LNCaP clone FGC (cell line): ENCODE measurements around the gene VPS37D.

ENCODE experiments used
- DNase-seq: peaks from one replicate; pipeline ENCODE4 v3.0.0-alpha.2; 2011; ENCODE audit warnings: low read depth
- H3K4me3 ChIP-seq: 2 replicates; pipeline ENCODE4 v1.5.1; 2011; ENCODE audit warnings: mild to moderate bottlenecking, low read depth, low read length, control low read depth
- CTCF ChIP-seq: IDR thresholded peaks from 2 replicates; pipeline ENCODE4 v1.5.1; 2012; ENCODE audit warnings: mild to moderate bottlenecking; ENCODE audit not compliant: control insufficient read depth, insufficient read depth; ENCODE audit errors: extremely low read depth

Gene VPS37D

GRCh38 chr7:73623798-73624668 is 43.6 kb upstream of the VPS37D start, which contains the start of gene MLXIPL:
Gene MLXIPL (minus strand): TSS chr7:73624522. CDS start chr7:73624492, 30 bp downstream.
- DNase-seq = peak; percentile 50
- H3K4me3 ChIP-seq = peak within 1 kb of the TSS; percentile 58
- TF ChIP-seq CTCF = no peak

GRCh38 chr7:73624669-73625001 is 43.0 kb upstream of the VPS37D start:
- H3K4me3 ChIP-seq = peak overlapping the region; percentile 58; the same call in 1 of the 2 replicates
- no peak for DNase-seq
- no peak for TF ChIP-seq CTCF

- no peak overlapping the region for H3K4me3 ChIP-seq
- TF ChIP-seq CTCF = no peak
- no peak for DNase-seq
Measured at GRCh38 chr7:73625276-73625675, 42.4 kb upstream of the VPS37D start.

- TF ChIP-seq CTCF = no peak
- no peak overlapping the region for H3K4me3 ChIP-seq
- no peak for DNase-seq
Measured at GRCh38 chr7:73626814-73627213, 40.8 kb upstream of the VPS37D start.

GRCh38 chr7:73628504-73628903 is 39.1 kb upstream of the VPS37D start:
- DNase-seq = no peak
- TF ChIP-seq CTCF = no peak
- H3K4me3 ChIP-seq = no peak overlapping the region

GRCh38 chr7:73631558-73631957 is 36.1 kb upstream of the VPS37D start:
- TF ChIP-seq CTCF = no peak
- DNase-seq = no peak
- no peak overlapping the region for H3K4me3 ChIP-seq

- DNase-seq = no peak
- H3K4me3 ChIP-seq = no peak overlapping the region
- no peak for TF ChIP-seq CTCF
Measured at GRCh38 chr7:73633323-73633722, 34.3 kb upstream of the VPS37D start.
